ENCODE results near the gene FSIP2. TPM values are rescaled to one million over a fixed set of nuclear protein-coding genes. Genes with fewer than 3 reads are reported as not detected.

FSIP2 gene
- total and polyA plus RNA-seq, 10 of the 15 experiments (the other 5 are each of a cell fraction or from before 2014, with no cell fraction given): 0.03 to 1.3 (median 0.13) TPM

DNA sequence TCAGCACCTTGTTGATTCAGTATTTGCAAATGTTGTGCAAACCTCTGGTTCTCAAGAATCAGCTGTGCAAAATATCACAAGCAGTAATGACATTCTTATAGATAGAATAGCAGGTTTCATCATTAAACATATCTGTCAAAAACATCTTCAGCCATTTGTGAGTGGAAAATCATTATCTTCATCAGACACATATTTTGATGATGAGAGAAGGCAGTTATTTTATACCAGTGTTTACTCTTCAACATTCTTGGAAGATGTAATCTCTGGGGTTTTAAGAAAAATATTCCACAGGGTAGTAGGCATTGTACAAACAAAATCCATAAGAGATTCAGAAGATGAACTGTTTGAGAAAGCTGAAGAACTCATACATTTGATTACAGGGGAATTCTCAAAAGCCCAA, 64.3 kb downstream of the FSIP2 start (continued):
- TF ChIP-seq, protein P1, sequence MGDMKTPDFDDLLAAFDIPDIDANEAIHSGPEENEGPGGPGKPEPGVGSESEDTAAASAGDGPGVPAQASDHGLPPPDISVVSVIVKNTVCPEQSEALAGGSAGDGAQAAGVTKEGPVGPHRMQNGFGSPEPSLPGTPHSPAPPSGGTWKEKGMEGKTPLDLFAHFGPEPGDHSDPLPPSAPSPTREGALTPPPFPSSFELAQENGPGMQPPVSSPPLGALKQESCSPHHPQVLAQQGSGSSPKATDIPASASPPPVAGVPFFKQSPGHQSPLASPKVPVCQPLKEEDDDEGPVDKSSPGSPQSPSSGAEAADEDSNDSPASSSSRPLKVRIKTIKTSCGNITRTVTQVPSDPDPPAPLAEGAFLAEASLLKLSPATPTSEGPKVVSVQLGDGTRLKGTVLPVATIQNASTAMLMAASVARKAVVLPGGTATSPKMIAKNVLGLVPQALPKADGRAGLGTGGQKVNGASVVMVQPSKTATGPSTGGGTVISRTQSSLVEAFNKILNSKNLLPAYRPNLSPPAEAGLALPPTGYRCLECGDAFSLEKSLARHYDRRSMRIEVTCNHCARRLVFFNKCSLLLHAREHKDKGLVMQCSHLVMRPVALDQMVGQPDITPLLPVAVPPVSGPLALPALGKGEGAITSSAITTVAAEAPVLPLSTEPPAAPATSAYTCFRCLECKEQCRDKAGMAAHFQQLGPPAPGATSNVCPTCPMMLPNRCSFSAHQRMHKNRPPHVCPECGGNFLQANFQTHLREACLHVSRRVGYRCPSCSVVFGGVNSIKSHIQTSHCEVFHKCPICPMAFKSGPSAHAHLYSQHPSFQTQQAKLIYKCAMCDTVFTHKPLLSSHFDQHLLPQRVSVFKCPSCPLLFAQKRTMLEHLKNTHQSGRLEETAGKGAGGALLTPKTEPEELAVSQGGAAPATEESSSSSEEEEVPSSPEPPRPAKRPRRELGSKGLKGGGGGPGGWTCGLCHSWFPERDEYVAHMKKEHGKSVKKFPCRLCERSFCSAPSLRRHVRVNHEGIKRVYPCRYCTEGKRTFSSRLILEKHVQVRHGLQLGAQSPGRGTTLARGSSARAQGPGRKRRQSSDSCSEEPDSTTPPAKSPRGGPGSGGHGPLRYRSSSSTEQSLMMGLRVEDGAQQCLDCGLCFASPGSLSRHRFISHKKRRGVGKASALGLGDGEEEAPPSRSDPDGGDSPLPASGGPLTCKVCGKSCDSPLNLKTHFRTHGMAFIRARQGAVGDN (IDR thresholded peaks at IDR 0.05): no peak
- TF ChIP-seq NFYB (IDR thresholded peaks at IDR 0.05; ENCODE audit: insufficient read depth, low read depth, low read length): no peak
- TF ChIP-seq, protein P2, sequence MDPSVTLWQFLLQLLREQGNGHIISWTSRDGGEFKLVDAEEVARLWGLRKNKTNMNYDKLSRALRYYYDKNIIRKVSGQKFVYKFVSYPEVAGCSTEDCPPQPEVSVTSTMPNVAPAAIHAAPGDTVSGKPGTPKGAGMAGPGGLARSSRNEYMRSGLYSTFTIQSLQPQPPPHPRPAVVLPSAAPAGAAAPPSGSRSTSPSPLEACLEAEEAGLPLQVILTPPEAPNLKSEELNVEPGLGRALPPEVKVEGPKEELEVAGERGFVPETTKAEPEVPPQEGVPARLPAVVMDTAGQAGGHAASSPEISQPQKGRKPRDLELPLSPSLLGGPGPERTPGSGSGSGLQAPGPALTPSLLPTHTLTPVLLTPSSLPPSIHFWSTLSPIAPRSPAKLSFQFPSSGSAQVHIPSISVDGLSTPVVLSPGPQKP (IDR thresholded peaks at IDR 0.05; ENCODE audit: low read depth, low read length): no peak

DNA sequence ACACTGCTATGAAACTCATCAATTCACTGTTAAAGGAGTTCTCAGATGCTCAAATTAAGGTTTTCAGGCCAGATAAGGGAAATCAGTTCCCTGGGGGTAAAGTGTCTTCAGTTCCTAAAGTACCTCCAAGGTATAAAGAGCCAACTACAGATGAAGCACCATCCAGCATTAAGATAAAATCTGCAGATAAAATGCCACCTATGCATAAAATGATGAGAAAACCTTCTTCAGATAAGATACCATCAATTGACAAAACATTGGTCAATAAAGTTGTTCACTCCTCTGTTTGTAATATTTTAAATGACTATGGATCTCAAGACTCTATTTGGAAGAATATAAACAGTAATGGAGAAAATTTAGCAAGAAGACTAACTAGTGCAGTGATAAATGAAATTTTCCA, 68.2 kb downstream of the FSIP2 start:
- no peak overlapping the region for H3K4me3 ChIP-seq
- intact Hi-C loops (cut with micrococcal nuclease; ENCODE audit: unreplicated experiment) (no loop called here), in situ Hi-C loops (cut with MboI) (no loop called here)
- H3K9me3 ChIP-seq (replicated peaks; ENCODE audit: control insufficient read depth, insufficient read depth, low read length): no peaks in the 10 kb centered on the region
- H3K4me1 ChIP-seq (ENCODE audit: control insufficient read depth, insufficient read depth, low read length): no peaks in the 10 kb centered on the region
- H3K79me2 ChIP-seq (ENCODE audit: control insufficient read depth, insufficient read depth, low read length): no peaks in the 10 kb centered on the region
- H3K9ac ChIP-seq (ENCODE audit: control insufficient read depth, insufficient read depth, low read length): no peak overlapping the region
- no peaks in the 10 kb centered on the region for H3K27me3 ChIP-seq (replicated peaks in 1 of 2; ENCODE audit: control insufficient read depth in 2 of 2, insufficient read depth in 2 of 2, low read length in 1 of 2)
- no peak overlapping the region for H3K4me2 ChIP-seq (ENCODE audit: control insufficient read depth, insufficient read depth)
- SMC1A ChIA-PET (ENCODE audit: uncharacterized antibody, unreplicated experiment): no interaction called here
- no peak for ATAC-seq
- no peaks in the 10 kb centered on the region for H3K36me3 ChIP-seq (ENCODE audit: control insufficient read depth in 2 of 2, insufficient read depth in 2 of 2, low read length in 1 of 2)
- no peaks in the 10 kb centered on the region for H4K20me1 ChIP-seq (ENCODE audit: control insufficient read depth, insufficient read depth)
- BruUV-seq (replicated peaks): no TSS peak
- H3K27ac ChIP-seq (ENCODE audit: control insufficient read depth, insufficient read depth): no peak overlapping the region
- no peak for TF ChIP-seq HDAC6 (IDR thresholded peaks at IDR 0.05; ENCODE audit: unreplicated experiment)
- no peak for TF ChIP-seq GATAD2B (conservative IDR thresholded peaks at IDR 0.05; ENCODE audit: low read depth)
- no peak for TF ChIP-seq CHD2 (IDR thresholded peaks at IDR 0.05; ENCODE audit: borderline replicate concordance, low read depth, low read length)
- no peak for DNase-seq (ENCODE audit: low read depth, low spot score)
- no peak for FAIRE-seq
- H2AFZ ChIP-seq (ENCODE audit: control insufficient read depth, low read depth, low read length): no peak overlapping the region
- CTCF ChIA-PET: no interaction called here
- RAD21 ChIA-PET (ENCODE audit: unreplicated experiment): no interaction called here
- POLR2A ChIA-PET: no interaction called here
